ENCODE measurements around the gene UXT. TPM values are rescaled to one million over a fixed set of nuclear protein-coding genes. Genes with fewer than 3 reads are reported as not detected.

UXT gene
- total and polyA plus RNA-seq, 9 of the 15 experiments (the other 6 are each of a cell fraction or from before 2014, with no cell fraction given) = 141 to 300 (median 204) TPM

- TF ChIP-seq, protein P1, sequence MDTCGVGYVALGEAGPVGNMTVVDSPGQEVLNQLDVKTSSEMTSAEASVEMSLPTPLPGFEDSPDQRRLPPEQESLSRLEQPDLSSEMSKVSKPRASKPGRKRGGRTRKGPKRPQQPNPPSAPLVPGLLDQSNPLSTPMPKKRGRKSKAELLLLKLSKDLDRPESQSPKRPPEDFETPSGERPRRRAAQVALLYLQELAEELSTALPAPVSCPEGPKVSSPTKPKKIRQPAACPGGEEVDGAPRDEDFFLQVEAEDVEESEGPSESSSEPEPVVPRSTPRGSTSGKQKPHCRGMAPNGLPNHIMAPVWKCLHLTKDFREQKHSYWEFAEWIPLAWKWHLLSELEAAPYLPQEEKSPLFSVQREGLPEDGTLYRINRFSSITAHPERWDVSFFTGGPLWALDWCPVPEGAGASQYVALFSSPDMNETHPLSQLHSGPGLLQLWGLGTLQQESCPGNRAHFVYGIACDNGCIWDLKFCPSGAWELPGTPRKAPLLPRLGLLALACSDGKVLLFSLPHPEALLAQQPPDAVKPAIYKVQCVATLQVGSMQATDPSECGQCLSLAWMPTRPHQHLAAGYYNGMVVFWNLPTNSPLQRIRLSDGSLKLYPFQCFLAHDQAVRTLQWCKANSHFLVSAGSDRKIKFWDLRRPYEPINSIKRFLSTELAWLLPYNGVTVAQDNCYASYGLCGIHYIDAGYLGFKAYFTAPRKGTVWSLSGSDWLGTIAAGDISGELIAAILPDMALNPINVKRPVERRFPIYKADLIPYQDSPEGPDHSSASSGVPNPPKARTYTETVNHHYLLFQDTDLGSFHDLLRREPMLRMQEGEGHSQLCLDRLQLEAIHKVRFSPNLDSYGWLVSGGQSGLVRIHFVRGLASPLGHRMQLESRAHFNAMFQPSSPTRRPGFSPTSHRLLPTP (IDR thresholded peaks at IDR 0.05; ENCODE audit: borderline replicate concordance, extremely low read depth, insufficient read length) = no peak
- TF ChIP-seq, protein P2, sequence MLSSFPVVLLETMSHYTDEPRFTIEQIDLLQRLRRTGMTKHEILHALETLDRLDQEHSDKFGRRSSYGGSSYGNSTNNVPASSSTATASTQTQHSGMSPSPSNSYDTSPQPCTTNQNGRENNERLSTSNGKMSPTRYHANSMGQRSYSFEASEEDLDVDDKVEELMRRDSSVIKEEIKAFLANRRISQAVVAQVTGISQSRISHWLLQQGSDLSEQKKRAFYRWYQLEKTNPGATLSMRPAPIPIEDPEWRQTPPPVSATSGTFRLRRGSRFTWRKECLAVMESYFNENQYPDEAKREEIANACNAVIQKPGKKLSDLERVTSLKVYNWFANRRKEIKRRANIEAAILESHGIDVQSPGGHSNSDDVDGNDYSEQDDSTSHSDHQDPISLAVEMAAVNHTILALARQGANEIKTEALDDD (IDR thresholded peaks at IDR 0.05) = no peak
- no peak for TF ChIP-seq ZNF316 (IDR thresholded peaks at IDR 0.05)
- peak; percentile 53 for TF ChIP-seq GABPA (tag; conservative IDR thresholded peaks at IDR 0.05; ENCODE audit: low read depth)
- TF ChIP-seq ZNF696 (CRISPR knock-in tag; conservative IDR thresholded peaks at IDR 0.05) = no peak
- TF ChIP-seq ZNF518B (CRISPR knock-in tag; IDR thresholded peaks at IDR 0.05) = no peak
- TF ChIP-seq RHOXF2B (CRISPR knock-in tag; conservative IDR thresholded peaks at IDR 0.05) = no peak
- TF ChIP-seq TOE1 (IDR thresholded peaks at IDR 0.05; ENCODE audit: borderline replicate concordance) = peak; percentile 46; the same call in 1 of the 2 replicates
- no peak for TF ChIP-seq TOE1 (CRISPR knock-in tag; IDR thresholded peaks at IDR 0.05; ENCODE audit: borderline replicate concordance, low read depth)
- no peak for TF ChIP-seq NR3C1 (CRISPR knock-in tag; IDR thresholded peaks at IDR 0.05)
- no peak for TF ChIP-seq BCOR (IDR thresholded peaks at IDR 0.05)
- no peak for TF ChIP-seq HDAC3 (IDR thresholded peaks at IDR 0.05; ENCODE audit: borderline replicate concordance, partially characterized antibody)
- TF ChIP-seq ZNF224 (CRISPR knock-in tag; IDR thresholded peaks at IDR 0.05) = no peak
- TF ChIP-seq MEF2D (tag; conservative IDR thresholded peaks at IDR 0.05; ENCODE audit: low read depth) = no peak
- no peak for TF ChIP-seq ZHX1 (conservative IDR thresholded peaks at IDR 0.05; ENCODE audit: low read length)
- TF ChIP-seq MTF1 (CRISPR knock-in tag; IDR thresholded peaks at IDR 0.05; ENCODE audit: borderline replicate concordance) = no peak
Measured at GRCh38 chrX:47650164-47651042, 8.6 kb downstream of the UXT start, which contains the start of gene ELK1 (continued).
